Measurements from ENCODE around the gene MIR17HG.
A peak's percentile ranks its signal among the peaks of the same experiment; 100 is the strongest.
"Not testable (repeated sequence)": the region's sequence is repeated elsewhere in the genome, so short reads cannot be mapped to it uniquely, and the experiment has no call there.

Gene MIR17HG

DNA sequence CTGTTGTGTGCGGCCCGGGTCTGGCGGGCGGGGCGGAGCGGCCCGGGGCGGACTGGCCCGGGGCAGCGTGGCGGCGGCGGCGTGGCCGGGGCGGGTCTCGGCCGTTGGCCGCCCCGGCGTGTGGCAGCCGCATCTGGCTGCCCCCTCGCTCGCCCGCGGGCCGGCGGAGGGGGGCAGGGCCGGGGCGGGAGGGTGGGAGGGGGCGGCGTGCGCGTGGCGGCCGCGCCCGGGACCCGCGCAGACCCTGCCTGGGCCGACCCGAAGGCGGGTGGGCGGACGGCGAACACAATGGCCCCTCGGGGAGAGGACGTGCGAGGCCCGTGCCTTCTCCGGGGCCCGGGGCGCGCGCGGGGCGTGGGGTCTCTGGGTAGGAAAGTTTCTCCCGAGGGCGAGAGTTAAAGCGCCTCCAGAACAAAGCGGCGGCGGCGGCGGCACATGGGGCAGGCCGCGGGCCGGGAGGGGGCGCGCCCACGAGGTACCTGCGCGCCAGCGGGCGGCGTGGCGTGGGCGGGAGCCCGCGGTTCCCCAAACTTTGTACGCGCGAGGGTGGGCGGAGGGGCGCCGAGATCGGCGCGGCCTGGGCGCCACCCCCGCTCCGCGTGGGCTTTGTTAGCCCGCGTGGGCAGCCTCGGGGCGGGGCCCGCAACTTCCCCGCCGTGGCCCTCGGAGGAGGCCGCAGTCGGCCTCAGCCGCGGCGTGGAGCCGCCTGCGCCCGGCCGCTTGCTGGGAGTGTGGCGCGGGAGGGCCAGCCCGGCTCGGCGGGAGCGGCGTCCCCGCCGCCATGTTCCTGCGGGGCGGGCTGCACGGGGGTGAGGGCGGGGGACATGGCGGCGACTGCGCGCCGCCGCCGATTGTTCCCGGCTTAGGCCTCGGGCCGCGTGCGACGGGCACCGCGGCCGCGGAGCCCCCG lies 764 bp downstream of the MIR17HG start:
- DNase-seq (ENCODE audit: low spot score), result peak; percentile 80

GRCh38 chr13:91348906-91349435 lies 1.5 kb downstream of the MIR17HG start:
- DNase-seq (ENCODE audit: low spot score), result peak; percentile 89

DNA sequence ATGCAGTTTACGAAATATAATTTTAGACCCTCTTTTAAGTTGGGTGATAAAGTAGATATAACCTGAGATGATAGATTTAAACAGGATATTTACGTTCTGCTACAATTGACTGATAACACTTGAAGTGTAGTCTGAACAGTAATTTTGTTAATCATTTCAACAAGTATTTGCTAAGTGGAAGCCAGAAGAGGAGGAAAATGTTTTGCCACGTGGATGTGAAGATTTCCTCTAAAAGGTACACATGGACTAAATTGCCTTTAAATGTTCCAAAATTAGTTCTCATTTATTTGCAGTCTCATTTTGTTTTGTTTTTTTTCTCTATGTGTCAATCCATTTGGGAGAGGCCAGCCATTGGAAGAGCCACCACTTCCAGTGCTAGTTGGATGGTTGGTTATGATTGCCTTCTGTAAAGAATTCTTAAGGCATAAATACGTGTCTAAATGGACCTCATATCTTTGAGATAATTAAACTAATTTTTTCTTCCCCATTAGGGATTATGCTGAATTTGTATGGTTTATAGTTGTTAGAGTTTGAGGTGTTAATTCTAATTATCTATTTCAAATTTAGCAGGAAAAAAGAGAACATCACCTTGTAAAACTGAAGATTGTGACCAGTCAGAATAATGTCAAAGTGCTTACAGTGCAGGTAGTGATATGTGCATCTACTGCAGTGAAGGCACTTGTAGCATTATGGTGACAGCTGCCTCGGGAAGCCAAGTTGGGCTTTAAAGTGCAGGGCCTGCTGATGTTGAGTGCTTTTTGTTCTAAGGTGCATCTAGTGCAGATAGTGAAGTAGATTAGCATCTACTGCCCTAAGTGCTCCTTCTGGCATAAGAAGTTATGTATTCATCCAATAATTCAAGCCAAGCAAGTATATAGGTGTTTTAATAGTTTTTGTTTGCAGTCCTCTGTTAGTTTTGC lies 2.8 kb downstream of the MIR17HG start:
- DNase-seq (ENCODE audit: low spot score), result no peak

GRCh38 chr13:91351123-91351522 lies 3.6 kb downstream of the MIR17HG start:
- no peak for DNase-seq (ENCODE audit: low spot score)

DNA sequence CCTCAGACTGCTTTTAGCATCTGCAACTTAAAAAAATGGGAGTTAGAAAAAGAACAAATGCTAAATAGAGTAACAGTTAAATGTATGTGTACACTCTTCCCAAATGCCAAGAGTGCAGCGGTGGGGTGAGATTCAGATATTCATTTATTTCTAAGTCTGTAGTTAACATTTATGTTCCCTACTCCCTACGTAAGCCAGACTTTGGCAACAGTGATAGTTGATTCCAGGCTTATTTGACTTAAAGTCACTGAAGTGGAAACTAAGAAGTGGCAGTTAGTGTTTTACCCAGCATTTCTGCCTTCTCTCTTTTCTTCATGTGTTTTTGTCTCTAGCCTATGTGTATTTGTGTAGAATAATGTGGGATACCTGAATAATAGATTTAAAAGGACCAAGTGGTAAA lies 4.5 kb downstream of the MIR17HG start:
- no peak for DNase-seq (ENCODE audit: low spot score)

- not testable (repeated sequence) for DNase-seq (ENCODE audit: low spot score)
These were observed 5.4 kb downstream of the MIR17HG start for GRCh38 chr13:91352891-91353290.

DNA sequence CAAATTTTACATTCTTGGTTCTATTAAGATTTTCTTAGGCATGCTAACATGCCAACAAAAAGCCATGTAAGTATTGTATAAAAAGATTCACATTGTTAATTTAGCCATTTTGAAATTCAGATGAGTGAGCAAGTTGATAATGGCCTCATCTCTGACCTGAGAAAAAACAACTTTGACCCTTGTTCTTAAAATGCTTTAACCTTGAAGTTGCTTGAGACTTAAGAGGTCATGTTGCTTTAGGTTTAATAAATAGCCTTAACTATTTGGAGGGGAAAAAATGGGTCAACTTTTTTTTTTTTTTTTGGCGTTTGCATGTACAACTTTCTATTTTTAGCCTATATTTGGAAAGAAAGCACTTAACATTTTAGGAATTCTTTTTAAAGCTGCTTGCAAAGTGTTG lies 6.0 kb downstream of the MIR17HG start:
- no peak for DNase-seq (ENCODE audit: low spot score)

- no peak for DNase-seq (ENCODE audit: low spot score)
These were observed 7.8 kb downstream of the MIR17HG start for GRCh38 chr13:91355099-91355825.

DNA sequence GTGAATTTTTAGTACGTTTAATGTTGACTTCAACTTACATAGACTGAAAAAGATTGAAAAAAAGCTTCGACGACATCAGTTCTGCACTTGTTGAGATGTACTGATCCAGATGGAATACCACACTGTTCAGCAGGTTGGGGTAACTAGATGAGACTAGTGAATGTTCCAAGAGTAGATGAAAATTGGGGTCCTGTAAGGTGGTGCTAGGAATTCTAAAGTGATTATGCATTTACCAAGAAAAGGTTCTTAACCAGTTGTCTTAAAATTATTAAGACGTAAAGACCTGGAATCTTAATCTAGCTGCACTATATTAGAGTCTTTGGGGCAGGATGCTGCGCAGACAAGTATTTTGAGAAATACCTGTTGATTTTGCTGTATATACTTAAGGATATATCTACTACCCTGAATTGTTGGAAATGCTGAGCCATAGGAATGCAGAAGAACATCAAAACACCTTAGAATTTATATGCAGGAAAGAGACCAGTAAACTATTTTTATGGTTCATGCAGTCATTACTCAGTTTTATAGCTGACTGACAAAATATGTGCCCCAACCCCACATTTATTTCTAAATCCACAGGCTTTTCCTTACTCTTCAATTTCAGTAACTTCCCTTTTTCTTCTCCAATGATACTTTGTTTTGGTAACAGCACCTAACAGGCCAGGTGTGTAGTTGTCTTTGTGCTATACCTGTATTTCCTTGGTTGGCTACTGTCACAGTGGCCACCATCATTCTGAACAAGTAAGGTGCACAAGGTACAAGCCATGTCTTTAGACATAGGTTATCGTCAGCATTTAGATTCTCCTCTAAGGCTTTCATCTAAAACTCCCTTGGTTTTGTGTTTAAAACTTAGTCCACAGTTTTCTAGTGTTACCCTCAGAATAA lies 8.6 kb downstream of the MIR17HG start:
- no peak for DNase-seq (ENCODE audit: low spot score)

- no peak for DNase-seq (ENCODE audit: low spot score)
These were observed 9.6 kb downstream of the MIR17HG start for GRCh38 chr13:91356919-91357612.

GRCh38 chr13:91357613-91358386 lies 10.3 kb downstream of the MIR17HG start:
- no peak for DNase-seq (ENCODE audit: low spot score)

DNA sequence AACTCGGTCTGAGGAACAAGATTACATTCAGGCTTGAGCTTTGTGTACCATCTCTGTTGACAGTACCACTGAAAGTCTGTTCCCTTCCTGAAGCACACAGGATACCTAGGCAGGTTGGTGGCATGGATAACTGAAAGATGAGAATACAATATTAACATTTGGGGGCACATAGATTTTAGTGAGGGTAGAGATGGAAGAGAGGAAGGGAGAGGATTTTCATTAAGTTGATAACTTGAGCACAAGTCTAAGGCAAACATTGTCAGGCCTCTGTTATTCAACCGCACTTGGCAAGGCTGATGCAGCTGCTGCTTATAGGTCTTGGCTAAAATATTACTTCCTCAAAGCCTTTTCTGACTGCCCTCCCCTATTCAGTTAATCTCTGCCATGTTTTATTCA lies 10.9 kb downstream of the MIR17HG start:
- no peak for DNase-seq (ENCODE audit: low spot score)

DNA sequence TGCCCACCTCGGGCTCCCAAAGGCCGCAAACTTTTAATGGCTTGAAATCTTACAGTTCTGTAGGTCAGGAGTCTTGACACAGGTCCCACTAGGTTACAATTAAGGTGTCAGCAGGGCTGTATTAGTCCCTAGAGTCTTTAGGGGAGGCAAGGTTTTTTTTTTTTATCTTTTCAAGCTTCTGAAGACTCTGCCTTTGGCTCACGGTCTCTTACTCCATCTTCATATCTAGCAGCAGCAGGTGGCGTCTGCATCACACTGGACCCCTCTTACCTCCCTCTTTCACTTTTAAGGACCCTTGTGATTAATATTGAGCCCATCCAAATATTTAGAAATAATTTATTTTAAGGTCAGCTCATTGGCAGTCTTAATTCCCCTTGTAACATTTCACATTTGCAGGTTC lies 11.6 kb downstream of the MIR17HG start:
- no peak for DNase-seq (ENCODE audit: low spot score)

GRCh38 chr13:91359631-91360030 lies 12.1 kb downstream of the MIR17HG start:
- DNase-seq (ENCODE audit: low spot score), result no peak

- DNase-seq (ENCODE audit: low spot score), result no peak
These were observed 12.8 kb downstream of the MIR17HG start for GRCh38 chr13:91360246-91360751.

GRCh38 chr13:91361755-91362271 lies 14.3 kb downstream of the MIR17HG start:
- no peak for DNase-seq (ENCODE audit: low spot score)

DNA sequence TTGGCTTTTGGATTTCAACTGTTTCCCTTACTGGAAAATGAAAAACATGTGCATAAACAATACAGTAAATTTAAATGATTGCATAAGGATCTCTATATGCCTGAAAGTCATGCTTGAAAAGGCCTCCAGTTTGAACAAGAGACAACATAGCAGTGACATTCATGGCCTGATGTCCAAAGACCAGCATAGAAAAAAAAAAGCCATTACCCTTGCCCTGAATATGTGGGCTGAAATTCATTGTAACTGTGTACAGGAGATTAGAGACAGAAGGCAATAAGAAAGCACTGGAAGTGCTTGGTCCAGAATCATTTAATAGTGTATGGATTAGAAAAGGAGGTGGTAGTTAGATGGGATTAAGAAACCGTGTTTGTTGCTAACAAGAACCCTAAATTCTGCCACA lies 15.4 kb downstream of the MIR17HG start:
- DNase-seq (ENCODE audit: low spot score), result no peak

DNA sequence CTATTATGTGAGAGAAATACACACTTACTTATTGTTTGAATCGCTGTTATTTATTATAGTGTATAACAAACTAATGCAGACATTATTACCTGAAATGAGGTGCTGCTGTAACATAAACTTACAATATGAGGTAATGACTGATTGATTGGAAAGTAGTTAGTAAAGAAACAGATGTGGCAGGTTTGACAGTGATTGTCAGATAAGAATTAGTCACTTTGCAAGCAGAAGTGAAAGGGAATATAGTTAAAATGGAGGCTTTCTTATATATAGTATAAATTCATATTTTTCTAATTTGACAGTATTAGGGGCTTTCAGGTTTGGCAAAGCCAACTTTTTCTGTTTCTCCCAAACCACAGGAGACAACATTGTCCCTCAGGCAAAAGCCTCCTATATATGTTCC lies 20.6 kb downstream of the MIR17HG start:
- no peak for DNase-seq (ENCODE audit: low spot score)
